Stimulated activated naive CD8-positive, alpha-beta T cell treated with anti-CD3 and anti-CD28 coated beads, Interleukin-15, Interleukin-2, amounts not matched to agents 100 U/mL and 50 U/mL, for 24 hours (primary cell): Measurements from ENCODE around the gene DLGAP3.
A peak's percentile ranks its signal among the peaks of the same experiment; 100 is the strongest.

Experiments used
- ATAC-seq: fragments of 150-1000 bp; cut with Tn5 transposase; one replicate; pipeline ENCODE4 v1.10.0; 2021
- DNase-seq: peaks from one replicate; pipeline ENCODE4 v3.0.0; 2021

DLGAP3 gene

DNA sequence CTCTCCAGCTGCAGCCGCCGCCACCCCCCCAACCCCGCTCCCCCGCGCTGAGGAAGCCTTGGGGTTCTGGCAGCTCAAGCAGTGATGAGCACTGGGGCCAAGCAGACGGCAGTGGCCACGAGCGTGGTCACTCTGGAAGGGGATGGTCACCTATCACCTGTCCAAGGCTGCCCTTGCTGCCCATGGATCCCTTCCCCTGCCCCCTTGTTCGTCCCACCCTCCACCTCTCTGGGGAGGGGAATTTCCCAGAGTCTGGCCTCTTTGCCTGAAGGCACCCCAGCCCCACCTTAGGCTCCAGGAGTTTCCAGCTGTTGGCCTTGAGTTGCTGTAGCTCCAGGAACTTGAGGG, 62.7 kb downstream of the DLGAP3 start:
- ATAC-seq (no peak), DNase-seq (no peak)

GRCh38 chr1:34865981-34866761, 63.3 kb downstream of the DLGAP3 start:
- DNase-seq (peak; percentile 95), ATAC-seq (peak; percentile 70)

DNA sequence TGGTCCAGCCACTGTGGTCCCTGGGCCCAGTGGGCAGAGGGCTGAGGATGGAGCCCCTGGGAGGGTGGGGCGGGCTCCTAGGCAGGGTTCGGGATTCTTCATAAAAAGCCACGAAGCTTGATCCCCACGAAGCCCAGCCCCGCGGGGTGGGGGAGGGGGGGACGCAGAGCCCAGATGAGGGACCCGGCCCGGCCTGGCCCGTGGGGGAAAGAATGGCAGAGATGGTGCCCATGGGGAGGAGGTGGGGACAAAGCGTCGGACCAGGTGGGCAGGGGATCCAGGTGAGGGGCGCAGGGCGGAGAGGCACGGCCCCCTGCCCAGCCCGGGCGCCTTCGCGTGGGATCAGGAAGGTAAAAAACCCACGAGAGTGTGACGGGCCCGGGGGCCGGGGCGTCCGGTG, 63.9 kb downstream of the DLGAP3 start:
- ATAC-seq = no peak

DNA sequence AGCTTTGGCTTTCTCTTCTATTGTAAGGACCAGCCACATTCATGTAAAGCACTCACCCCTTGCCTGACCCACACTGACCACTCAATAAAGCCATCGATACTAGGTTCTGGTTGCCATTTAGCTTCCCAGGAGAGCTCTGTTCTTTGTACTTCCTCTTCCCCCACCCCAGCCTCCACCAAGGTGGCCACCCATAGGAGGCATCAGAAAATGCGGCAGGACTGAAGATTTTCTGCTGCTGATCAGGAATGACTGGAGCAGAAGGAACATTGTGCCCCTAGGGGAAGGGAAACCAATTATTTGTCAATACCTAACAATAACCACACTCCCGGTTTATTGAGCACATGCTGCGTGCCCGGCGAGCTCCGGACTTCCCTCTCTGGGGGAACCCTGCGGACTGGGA, 64.7 kb downstream of the DLGAP3 start:
- no peak for ATAC-seq
- DNase-seq = no peak

More for the DNA sequence above, 63.9 kb downstream of the DLGAP3 start:
- no peak for DNase-seq

GRCh38 chr1:34863501-34863900, 65.9 kb downstream of the DLGAP3 start:
- peak; percentile 38 for ATAC-seq
- no peak for DNase-seq

DNA sequence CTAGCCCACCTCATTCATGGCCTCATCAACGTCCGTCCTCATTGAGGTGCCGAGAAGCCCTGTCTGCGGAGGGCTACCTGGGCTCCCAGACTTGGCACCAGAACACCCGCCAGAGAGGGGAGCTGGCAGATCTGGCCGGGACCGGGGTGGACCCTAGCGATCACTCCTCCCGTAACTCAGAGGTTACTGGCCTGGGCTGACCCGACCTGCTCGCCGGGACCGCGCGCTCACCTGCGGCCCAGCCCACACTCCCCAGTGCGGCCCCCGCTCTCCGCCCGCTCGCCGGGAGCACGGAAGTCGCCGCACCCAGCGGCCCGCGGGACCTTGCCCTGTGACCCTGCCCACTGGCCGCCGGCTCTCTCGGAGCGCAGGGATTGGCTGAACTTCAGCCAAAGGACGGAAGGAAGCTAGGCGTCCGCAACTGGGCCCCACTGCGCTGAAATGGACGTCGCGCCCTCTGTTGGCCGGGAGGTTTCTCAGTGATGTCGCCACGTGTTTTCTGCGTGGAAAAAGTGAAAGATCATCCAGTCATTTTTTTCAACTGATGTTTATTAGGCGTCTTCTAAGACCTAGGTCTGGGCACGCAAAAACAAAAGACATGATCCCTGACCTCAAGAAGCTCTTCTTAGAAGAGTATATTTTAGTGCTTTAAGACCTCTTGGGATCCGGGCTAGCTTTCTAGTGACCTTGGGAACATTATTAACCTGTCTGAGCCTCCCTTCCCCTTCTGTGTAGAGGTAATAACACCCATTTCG, 69.8 kb downstream of the DLGAP3 start, which contains the start of gene SMIM12:
SMIM12 (minus strand) TSS at position 304 of the 755 bp plus-strand sequence. CDS start 3,772 bp downstream, outside the sequence.
- ATAC-seq = peak; percentile 94
- DNase-seq = peak; percentile 95

DNA sequence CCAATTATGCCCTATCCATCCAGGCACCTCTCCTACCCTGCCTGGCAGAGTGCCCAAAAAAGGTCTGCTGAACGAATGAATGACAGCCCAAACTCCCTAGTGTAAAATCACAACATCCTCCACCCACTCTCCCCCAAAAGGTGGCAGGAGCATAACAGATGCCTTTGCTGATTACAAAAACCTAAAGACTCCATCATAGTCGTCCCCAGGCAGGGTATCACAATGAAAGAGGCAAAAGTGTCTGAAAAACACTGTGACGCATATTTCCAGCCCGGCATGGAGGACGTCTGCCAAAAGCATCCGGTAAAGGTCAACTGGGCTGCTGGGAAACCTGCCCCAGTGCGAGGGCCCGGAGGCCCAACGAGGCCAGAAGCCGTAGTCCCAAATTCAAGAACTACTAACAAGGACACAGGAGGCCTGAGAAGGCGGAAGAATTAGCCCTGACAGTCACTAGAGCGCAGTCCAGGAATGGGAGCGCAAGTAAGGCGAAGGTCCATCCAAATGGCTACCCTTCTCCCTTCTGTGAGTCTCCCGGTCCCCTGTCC, 70.5 kb downstream of the DLGAP3 start:
- ATAC-seq = peak; percentile 38

DNA sequence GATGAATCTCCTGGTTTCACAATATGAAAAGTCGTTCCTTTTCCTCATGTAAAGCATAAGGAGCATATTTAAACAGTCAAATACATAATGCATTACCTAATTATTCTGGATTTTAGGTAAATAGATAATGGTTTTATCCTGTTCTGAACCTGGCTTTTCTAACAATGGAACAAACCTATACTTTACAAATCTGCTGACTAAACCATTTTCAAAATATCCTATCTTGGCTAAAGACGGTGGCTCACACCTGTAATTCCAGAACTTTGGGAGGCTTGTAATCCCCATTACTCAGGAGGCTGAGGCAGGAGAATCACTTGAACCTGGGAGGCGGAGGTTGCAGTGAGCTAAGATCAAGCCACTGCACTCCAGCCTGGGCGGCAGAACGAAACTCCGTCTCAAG, 72.8 kb downstream of the DLGAP3 start:
- ATAC-seq = no peak

More for the DNA sequence above, 70.5 kb downstream of the DLGAP3 start:
- peak; percentile 48 for DNase-seq

DNA sequence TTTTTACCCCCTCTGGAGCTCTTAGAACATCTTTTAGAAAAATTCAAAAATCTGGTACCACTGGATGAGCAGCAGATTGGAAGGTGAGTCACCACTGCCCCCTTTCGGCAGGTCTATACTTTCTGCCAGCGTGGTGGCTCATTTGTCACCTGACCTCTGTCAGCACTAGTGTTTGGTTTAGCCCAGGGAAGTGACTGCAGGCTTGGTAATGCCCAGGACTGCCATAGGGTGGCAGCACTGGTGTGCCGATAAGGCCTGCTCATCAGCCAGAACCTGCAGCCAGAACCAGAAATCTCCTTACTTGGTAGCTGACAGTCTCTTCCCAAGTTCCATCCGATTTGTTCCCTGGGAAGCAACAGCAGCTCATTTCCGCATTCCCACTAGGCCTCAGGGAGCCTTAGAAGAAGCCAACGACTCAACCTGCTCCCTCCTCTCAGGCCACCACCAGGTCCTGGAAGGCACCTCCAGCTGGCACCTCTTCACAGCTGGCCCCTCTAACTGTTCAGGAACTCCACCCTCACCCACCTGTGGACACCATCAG, 76.7 kb downstream of the DLGAP3 start:
- ATAC-seq (peak; percentile 99), DNase-seq (peak; percentile 89)

More for the DNA sequence above, 72.8 kb downstream of the DLGAP3 start:
- no peak for DNase-seq

- DNase-seq = no peak
Observed at GRCh38 chr1:34851431-34852105, 77.9 kb downstream of the DLGAP3 start.

GRCh38 chr1:34850382-34850781, 79.1 kb downstream of the DLGAP3 start:
- ATAC-seq (no peak), DNase-seq (no peak)

More at GRCh38 chr1:34851431-34852105, 77.9 kb downstream of the DLGAP3 start:
- ATAC-seq = no peak

GRCh38 chr1:34847094-34847493, 82.4 kb downstream of the DLGAP3 start:
- ATAC-seq (no peak), DNase-seq (no peak)

DNA sequence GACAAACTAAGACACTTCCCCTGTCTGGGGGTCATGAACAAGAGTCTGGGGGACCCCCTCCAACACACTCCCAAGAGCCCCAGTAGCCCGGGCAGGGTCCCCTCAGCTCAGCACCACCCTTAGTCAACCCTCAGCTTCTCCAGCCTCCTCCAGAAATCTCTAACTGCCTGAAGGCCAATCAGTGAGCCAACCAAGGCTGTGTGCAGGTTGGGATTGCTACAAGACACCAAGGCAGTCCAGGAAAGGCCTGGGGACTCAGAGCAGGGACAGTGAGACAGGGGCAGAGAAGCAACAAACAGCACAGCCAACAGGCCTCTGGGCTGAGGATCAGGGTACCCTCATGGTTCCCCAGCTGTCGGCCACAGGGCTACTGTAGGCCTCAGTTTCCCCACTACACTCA, 83.2 kb downstream of the DLGAP3 start:
- ATAC-seq (no peak), DNase-seq (no peak)

DNA sequence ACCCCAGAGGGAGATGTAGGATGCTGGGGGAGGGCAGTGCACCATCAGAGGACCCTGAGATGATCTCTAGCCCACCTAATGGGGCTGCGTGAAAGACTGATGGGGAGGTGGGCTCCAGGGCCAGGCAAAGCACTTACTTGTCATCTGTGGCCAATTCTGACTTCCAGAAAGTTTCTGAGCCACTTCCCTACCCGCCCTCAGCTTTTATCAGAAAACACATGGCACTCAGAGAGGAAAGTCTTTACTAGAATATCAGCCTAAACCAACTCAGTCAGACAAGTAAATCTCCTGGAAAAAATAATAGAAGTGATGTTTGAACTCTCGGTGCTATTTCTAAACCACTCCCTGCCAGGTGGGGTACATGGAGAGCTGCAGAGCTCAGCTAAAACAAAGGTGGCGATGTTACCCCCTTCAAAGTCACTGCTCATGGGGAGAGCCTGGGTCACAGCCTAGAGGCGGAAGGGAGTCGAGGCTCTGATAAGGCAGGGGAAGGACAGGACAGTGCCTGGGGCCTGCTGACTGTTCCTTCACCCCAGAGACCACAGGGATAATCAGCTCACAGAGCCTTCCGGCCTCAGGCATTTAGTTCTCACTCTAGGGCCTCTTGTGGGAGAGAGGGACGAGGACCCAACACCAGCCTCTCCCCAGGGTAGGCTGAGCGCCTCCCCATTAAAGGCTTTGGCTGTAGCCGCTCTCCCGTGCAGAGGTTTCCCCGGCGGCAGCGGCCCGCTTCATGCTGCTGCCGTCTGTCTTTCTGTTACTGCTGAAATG, 84.1 kb downstream of the DLGAP3 start:
- no peak for DNase-seq

DNA sequence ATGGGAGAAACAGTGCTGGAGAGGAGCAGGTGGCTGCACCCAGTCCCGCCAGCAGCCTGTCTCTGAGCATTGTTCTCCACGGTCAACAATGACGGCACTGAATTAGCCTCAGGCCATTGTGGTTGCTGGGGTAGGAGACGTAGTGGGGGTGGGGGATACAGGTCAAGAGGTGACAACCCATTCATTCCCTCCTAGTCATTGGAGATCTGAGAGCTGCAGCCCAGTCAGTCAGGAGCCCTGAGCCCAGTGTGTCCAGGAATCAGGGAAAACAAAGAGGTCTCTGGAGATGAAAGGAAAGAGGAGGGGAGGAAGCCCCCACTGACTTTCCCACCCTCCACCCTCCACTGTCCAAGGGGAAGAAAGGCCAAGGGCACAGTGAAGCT, 85.2 kb downstream of the DLGAP3 start:
- DNase-seq (no peak), ATAC-seq (no peak)

More for the DNA sequence above, 84.1 kb downstream of the DLGAP3 start:
- ATAC-seq = no peak

GRCh38 chr1:34843392-34844251, 85.8 kb downstream of the DLGAP3 start:
- DNase-seq (no peak), ATAC-seq (no peak)

GRCh38 chr1:34842952-34843371, 86.5 kb downstream of the DLGAP3 start:
- DNase-seq (no peak), ATAC-seq (no peak)

DNA sequence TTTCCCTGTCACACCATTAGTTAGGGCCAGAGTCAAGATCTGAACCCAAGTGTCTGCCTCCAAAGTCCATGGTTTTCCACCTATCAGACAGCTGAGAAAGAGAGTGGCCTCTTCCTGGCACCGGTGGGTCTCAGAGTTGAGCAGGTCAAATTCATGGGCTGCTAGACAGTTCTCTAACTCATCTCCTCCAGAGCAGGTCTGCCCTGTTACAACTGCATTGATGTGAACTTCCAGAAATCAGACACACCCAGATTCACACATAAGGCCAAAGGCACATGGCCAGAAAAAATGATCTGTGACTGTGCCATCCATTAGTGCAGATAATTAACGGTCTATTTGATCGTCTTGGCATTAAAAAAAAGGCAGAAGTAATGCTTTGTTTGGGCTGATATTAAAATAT, 87.4 kb downstream of the DLGAP3 start:
- ATAC-seq (no peak), DNase-seq (no peak)

DNA sequence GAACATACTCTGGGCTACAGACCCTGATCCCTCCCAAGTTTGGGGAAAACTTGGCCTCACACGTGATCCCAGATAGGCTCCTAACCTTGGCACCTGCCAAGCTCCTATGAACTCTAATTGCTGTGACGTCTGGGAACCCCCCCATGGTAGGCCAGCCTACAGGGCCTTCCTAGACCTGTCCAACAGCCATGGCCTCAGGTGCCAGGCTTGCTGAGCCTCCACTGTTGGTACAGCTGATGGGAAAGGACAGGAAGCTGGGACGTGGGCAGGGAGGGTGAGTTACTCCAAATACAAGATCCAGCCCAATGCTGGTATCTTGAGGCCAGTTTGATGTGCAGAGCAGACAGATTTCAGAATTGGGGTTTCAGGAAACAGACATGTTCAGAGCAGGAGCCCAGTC, 89.0 kb downstream of the DLGAP3 start:
- DNase-seq = no peak
- no peak for ATAC-seq

GRCh38 chr1:34839526-34840305, 89.7 kb downstream of the DLGAP3 start:
- ATAC-seq (no peak), DNase-seq (no peak)
